ENCODE results near the gene CACNA2D3.

GRCh38 chr3:54437271-54437670 is 314.9 kb downstream of the CACNA2D3 start:
- TF ChIP-seq CTCF (IDR thresholded peaks at IDR 0.05; ENCODE audit: insufficient read depth, low read depth, low read length) (no peak), EZH2 (IDR thresholded peaks at IDR 0.05; ENCODE audit: insufficient read depth, low read length) (no peak)
